Mucosa of descending colon (tissue), 3 donors: ENCODE results near the gene ELOVL1. TPM values are rescaled to one million over a fixed set of nuclear protein-coding genes. Genes with fewer than 3 reads are reported as not detected.

Source experiments
- ATAC-seq: fragments of 200-7000 bp; cut with Tn5 transposase; one replicate; pipeline ENCODE4 v1.9.1; 2020; ENCODE audit warnings: mild to moderate bottlenecking, moderate library complexity
- DNase-seq, 3 donors: peaks; one replicate each; pipeline ENCODE4 v3.0.0-alpha.2; 2020
- H3K36me3 ChIP-seq: fragments of 200-600 bp; one replicate; pipeline ENCODE4 v1.8.0; 2021; ENCODE audit warnings: low read depth, mild to moderate bottlenecking
- H3K4me1 ChIP-seq: fragments of 200-600 bp; one replicate; pipeline ENCODE4 v1.8.0; 2021; ENCODE audit warnings: low read depth, mild to moderate bottlenecking
- H3K4me3 ChIP-seq: fragments of 200-600 bp; one replicate; pipeline ENCODE4 v1.8.0; 2021; ENCODE audit warnings: mild to moderate bottlenecking
- H3K9me3 ChIP-seq: fragments of 200-600 bp; one replicate; pipeline ENCODE4 v1.8.0; 2021; ENCODE audit warnings: mild to moderate bottlenecking
- intact Hi-C, 2 donors: fragments of 100-400 bp; cut with DNase I in 1 of 2; cut with micrococcal nuclease in 1 of 2; formaldehyde crosslinking; loops; one replicate each; pipeline versions ENCODE4 v1.11.0 to v1.11.1; 2022; cut with DNase I, micrococcal nuclease
- total RNA-seq, 3 donors: library from RNA; stranded (reverse); fragmentation: NEBNext Ultra II Directional in 2 of 3; extraction: Animal tissue kit (Norgen Biotek cat#: 25700) in 2 of 3; gene quantifications; one replicate each; pipeline versions ENCODE4 v1.2.1 to v1.2.4, GENCODE V29; 2021 to 2023
- TF ChIP-seq, protein P1 (sequence below): fragments of 200-600 bp; IDR thresholded peaks from one replicate; pipeline ENCODE4 v1.8.0; 2022; ENCODE audit warnings: antibody characterized with exemption, mild to moderate bottlenecking
- donor health status: DM: no; HTN: no; CAD: no; lungs with moderate emphysema.
- donor health status: DM: no; HTN: no; CAD: no.
- donor health status: DM: no; HTN: yes; CAD: no.

The ELOVL1 gene
- total RNA-seq, 3 donors from 2014 or later = 80.0 to 171 (median 104) TPM

DNA sequence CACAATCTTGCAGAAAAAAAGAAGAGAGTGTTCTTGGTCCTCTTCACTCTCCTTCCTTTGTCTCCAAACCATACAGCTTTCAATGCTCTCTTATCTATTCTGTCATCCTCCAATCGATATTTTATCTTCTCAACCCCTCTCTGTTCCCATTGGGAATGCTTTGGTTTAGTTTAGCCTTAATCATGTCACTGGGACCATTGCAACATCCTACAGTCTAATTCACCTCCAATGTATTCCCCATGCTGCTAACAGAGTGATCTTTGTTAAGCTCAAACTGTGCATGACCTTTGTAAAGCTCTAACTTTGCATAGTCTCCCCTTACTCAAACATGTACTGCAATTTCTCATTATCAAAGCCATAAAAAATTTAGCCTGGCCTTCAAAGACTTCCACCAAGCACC, 27.3 kb downstream of the ELOVL1 start:
- Histone ChIP-seq H3K4me1 (peaks cover 2% of the 10 kb centered on the region), H3K36me3 (no peaks in the 10 kb centered on the region), H3K9me3 (no peaks in the 10 kb centered on the region), H3K4me3 (no peak overlapping the region)
- intact Hi-C loops = no loop called here
- TF ChIP-seq, protein P1, sequence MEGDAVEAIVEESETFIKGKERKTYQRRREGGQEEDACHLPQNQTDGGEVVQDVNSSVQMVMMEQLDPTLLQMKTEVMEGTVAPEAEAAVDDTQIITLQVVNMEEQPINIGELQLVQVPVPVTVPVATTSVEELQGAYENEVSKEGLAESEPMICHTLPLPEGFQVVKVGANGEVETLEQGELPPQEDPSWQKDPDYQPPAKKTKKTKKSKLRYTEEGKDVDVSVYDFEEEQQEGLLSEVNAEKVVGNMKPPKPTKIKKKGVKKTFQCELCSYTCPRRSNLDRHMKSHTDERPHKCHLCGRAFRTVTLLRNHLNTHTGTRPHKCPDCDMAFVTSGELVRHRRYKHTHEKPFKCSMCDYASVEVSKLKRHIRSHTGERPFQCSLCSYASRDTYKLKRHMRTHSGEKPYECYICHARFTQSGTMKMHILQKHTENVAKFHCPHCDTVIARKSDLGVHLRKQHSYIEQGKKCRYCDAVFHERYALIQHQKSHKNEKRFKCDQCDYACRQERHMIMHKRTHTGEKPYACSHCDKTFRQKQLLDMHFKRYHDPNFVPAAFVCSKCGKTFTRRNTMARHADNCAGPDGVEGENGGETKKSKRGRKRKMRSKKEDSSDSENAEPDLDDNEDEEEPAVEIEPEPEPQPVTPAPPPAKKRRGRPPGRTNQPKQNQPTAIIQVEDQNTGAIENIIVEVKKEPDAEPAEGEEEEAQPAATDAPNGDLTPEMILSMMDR = no peak
- DNase-seq (no peak), ATAC-seq (no peak)

DNA sequence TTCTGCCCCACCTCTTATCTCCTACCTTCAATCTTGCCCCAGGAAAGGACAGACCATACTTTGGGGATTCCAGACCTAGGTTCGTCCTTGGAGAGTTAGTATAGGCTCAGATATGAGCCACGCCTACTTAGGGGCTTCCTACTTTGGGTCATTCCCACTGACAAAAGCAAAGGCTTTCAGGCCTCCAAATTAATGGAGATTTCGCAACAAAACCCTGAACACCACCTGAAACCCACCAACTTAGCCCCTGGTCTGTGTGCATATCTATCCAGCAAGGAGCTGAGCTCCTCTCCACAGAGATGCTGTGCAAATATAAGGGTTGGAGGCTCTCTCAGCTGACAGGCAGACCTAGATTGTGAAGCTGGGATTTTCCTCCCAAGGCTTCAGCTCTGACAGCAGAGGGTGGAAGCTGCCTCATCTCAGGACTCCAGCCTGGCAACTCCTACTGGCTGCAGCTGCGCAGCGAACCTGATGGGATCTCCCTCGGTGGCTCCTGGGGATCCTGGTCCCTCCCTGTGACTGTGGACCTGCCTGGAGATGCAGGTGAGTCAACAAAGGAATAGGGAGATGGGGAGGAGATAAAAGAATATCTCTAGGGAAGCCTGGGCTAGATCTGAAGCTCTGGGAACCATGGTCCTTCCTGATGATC, 28.1 kb downstream of the ELOVL1 start:
- DNase-seq = no peak
- intact Hi-C loops = no loop called here
- ATAC-seq = no peak
- H3K9me3 ChIP-seq = no peaks in the 10 kb centered on the region
- H3K4me3 ChIP-seq = no peak overlapping the region
- H3K4me1 ChIP-seq = no peaks in the 10 kb centered on the region
- H3K36me3 ChIP-seq = no peaks in the 10 kb centered on the region
- TF ChIP-seq, protein P1 = no peak

DNA sequence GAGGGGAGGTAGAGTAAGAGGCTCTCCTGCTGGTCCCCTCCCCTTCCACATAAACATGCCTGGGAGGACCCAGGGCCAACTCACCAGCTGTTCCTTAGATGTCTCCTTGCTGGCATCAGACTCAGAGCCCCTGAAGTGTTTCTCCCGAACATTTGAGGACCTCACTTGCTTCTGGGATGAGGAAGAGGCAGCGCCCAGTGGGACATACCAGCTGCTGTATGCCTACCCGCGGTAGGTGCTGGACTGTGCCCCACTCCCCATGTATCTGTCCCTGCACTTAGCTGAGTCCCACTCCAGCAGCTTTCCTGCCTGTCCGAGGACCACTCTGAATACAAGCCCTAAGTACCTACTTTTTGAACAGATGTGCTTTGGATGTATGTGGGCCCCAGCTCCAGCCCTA, 29.8 kb downstream of the ELOVL1 start:
- ATAC-seq (no peak), DNase-seq (no peak)
- H3K4me1 ChIP-seq = no peaks in the 10 kb centered on the region
- H3K4me3 ChIP-seq = no peak overlapping the region
- intact Hi-C loops = no loop called here
- H3K36me3 ChIP-seq = no peaks in the 10 kb centered on the region
- no peaks in the 10 kb centered on the region for H3K9me3 ChIP-seq
- TF ChIP-seq, protein P1 = no peak

DNA sequence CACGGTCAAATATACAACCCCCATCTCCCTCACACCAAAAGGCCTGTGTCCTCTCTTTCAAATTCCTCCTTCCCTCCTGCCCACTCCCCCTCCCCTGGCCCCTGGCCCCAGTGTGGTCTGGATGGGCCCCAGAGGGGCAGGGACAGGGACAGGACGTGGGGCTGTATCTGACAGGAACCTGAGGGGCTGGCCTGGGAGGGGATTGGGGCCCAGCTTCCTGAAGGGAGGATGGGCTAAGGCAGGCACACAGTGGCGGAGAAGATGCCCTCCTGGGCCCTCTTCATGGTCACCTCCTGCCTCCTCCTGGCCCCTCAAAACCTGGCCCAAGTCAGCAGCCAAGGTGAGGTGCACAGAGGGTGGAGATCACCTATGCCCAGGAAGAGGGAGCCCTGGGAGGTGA, 30.2 kb downstream of the ELOVL1 start, which contains the start of gene MPL:
MPL (plus strand) TSS at position 231 of the 400 bp plus-strand sequence; CDS start at position 262, 31 bp downstream.
- TF ChIP-seq, protein P1 = no peak
- Histone ChIP-seq H3K36me3 (no peaks in the 10 kb centered on the region), H3K4me1 (no peaks in the 10 kb centered on the region), H3K4me3 (no peak within 1 kb of the TSS), H3K9me3 (no peaks in the 10 kb centered on the region)
- intact Hi-C loops = no loop called here
- DNase-seq = no peak
- no peak for ATAC-seq

DNA sequence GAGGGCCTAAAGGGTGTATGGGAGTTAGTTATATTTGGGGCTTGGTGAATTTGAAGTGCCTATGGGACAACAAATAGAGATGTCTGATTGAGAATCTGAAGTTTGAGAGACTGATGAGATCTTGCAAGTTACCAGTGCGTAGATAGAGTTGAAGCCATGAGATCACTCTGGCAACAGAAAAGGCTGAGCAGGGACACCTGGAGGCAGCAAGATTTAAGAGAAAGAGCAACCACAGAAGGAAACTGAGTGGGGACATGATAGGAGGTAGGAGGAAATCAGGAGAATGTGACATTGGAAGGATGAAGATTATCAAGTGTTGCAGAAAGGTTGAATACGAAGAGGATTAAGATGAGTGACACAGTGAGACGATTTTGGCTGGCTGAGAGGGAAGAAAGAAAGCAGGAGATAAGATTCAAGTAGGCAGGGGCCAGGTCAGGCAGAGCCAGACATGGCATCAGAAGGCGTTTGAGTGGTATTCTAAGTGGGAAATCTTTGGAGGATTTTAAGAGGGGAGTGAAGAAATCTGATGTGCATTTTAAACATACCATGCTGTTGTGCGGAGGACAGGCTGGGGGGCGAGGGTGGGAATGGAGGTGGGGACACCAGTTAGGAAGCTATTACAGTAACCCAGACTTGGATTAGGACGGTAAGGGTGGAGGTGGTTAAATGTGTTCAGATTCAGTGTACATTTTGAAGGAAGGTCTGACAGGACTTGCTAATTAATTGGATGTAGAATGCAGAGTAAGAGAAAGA, 33.2 kb downstream of the ELOVL1 start:
- H3K36me3 ChIP-seq = no peaks in the 10 kb centered on the region
- no peaks in the 10 kb centered on the region for H3K4me1 ChIP-seq
- no peaks in the 10 kb centered on the region for H3K9me3 ChIP-seq
- H3K4me3 ChIP-seq = no peak overlapping the region
- DNase-seq (no peak), ATAC-seq (no peak)
- intact Hi-C loops = no loop called here
- TF ChIP-seq, protein P1 = no peak
